HT1080 (cell line): ENCODE results near the gene RFTN1. TPM values are rescaled to one million over a fixed set of nuclear protein-coding genes. Genes with fewer than 3 reads are reported as not detected.

Experiments
- DNase-seq: peaks from one replicate; pipeline ENCODE4 v3.0.0-alpha.2; 2015; ENCODE audit warnings: low read depth
- total RNA-seq: library from RNA; depleted of rRNA; stranded (reverse); fragments of >200 nt; shearing (Covaris generic); gene quantifications from 2 replicates; pipeline ENCODE4 v1.2.3, GENCODE V29; 2014

Gene RFTN1
- total RNA-seq, 1 experiment from 2014 or later, result 43.8 TPM

GRCh38 chr3:16361087-16361486 is 152.4 kb downstream of the RFTN1 start:
- DNase-seq, result no peak

- no peak for DNase-seq
Measured at GRCh38 chr3:16359331-16359730, 154.2 kb downstream of the RFTN1 start.

DNA sequence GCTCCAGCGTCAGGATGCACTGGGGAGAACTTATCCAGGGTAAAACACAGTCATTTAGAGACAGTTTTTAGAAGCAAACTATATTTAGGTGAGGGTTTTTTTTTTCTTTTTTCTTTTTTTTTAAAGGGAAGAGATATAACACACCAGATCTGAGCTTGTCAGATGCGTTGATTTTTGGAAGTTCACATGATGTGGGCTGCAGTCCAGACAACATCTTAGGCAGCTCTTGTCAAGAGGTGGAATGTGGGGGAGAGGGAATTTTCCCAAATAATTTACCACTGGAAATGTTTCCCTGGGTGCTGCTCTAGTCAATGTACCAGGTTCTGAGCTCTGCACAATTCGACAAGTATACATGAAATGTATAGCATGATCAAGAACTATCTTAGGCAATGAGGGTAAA is 155.2 kb downstream of the RFTN1 start:
- DNase-seq, result no peak

DNA sequence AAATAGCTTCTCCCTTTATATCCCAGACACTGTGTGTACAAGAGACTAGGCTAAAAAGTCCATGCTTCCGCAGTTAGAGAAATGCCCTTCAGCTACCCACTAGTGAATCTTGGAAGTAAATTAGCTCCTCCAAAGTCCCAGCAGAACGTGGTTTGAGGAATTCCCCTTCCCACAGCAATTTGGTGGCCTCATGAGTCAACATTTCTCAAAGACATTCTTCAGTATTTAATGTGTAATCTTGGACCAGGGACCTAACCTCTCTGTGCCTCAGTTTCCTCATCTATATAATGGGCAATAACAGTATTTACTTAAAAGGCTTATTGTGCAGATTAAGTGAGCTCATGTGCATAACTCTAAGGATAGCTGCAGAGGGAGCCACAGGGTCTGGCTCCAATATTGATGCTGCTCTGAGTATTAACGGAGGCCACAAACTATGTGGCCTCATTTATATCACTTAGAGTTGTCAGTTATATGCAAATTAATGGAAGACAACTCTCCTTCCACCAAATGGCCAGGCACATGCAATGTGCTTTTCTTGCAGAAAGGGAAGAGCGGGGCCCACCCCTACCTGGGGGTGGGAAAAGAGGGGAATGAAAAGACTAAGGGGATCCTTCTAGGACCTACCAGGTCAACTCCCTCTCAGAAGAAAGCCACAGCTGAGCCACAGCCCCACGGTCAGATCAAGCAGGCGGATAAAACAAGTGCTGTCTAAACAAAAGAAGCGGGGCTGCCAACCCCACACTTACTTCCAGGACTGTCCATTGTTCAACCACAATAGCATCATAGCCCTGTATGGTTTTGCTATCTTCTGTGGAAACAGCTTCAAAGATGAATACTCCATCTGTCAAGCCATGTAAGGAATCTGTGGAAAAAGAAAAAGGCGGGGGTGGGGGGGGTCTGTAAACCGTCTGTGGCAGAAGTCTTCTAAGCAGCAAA is 156.0 kb downstream of the RFTN1 start:
- DNase-seq, result no peak

- DNase-seq, result no peak
Measured at GRCh38 chr3:16355828-16356227, 157.7 kb downstream of the RFTN1 start.

GRCh38 chr3:16354291-16354690 is 159.2 kb downstream of the RFTN1 start:
- no peak for DNase-seq

DNA sequence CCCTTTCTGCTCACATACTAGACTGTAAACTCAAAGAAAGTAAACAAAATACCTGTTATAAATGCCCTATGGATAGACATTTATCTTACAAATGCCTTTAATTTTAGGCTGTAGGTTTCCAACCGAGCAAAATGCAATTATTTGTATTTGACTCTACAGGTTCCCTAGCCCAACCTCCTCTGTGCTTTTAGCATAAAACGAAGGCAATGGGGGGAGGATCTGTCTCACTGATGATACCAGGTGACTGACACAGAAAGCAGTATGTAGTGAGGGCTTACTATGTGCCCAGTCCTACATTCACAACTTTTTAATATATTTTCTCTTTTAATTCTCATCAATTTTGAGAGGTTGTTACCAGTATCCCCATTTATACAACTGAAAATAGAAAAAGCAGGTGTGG is 161.1 kb downstream of the RFTN1 start:
- no peak for DNase-seq

DNA sequence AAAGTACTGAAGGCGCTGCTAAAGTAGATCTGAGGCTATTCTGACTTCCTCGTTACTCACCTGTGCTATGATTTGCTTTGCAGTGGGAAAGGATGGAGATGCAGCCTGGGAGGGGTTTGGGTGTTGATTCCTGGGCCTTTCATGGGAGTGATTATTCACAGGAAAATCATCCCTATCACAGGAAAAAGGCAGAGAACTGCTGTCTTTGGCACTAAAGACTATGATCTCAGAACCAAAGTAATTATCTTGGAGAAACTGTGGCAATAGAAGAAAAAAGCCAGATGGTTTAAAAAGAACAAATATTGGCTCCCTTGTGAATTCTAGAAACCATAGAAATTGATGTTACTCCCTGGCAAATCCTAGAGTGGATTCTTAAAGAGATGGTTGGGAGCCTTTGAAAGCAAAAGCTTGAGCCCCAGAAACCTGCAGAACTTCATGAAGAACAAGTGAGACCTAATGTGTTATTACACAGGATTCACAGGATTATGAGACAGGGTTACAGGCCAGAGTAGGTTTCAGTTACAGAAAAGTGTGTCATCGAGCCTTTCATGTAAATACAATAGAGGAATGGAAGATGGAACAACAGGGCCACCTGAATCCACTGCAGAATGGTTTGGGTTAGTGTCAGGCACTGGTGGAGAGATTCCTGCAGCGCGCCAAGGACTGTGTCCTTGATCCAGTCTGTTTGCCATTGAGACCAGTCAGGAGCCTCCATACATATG is 162.7 kb downstream of the RFTN1 start:
- DNase-seq, result no peak

DNA sequence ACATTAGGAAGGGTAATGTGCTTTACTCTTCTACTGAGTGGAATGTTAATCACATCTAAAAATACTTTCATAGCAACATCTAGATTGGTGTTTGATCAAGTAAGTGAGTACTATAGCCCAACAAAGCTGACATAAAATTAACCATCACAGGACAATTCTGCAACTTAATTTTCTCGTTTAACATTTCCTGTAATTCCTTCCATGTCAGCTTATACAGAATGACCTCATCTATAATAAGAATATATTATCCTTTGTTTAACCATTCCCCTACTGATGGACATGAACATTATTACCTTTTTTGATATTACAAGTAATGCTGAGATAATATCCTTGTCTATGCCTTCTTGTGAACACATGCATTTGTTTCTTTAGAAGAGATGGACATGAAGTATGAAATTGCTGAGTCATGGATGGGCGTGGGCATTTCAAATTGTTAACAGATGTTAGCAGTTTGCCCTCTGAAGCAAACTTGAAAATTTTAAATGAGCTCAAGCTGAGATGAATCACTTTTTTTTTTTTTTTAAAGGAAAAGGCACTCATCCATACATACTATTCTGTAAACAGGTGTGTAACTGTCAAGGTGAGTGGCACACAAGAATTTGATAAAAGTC is 163.4 kb downstream of the RFTN1 start:
- peak; percentile 45 for DNase-seq

DNA sequence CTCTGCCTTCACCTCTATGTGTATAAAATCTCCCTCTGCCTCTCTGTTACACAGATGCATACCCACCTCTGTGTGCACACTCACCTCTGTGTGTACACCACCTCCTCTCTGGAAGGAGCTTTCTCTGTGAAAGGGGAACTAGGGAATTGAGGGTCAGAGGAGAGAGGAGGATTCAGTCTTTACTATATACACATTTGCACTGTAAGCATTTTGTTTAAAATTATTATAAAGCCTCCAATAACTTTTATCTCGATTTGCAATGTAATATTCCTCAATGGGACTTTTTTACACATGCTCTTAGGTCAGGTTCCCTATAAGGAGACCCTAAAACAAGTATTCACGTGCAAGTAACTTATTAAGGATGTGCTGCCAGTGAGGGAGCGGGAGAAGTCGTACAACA is 166.0 kb downstream of the RFTN1 start:
- DNase-seq, result no peak

- no peak for DNase-seq
Measured at GRCh38 chr3:16346413-16347081, 167.0 kb downstream of the RFTN1 start.

DNA sequence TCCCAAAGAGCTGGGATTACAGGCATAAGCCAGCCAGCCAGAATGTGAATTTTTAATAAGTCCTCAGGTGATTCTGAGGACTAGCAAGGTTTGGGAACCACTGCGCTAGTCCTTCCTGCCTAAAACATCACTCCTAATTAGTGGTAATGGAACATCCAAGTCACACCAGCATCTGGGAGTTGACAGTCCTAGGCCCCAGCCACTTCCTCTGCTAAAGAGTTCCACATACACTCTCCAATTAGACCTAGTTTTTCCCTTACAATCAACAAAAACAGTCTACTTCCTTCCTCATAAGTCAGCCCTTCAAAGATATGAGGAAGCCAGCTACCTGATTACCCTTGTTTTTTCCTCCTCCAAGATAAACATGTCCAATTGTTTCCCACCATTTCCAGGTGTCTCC is 170.4 kb downstream of the RFTN1 start:
- DNase-seq, result no peak

DNA sequence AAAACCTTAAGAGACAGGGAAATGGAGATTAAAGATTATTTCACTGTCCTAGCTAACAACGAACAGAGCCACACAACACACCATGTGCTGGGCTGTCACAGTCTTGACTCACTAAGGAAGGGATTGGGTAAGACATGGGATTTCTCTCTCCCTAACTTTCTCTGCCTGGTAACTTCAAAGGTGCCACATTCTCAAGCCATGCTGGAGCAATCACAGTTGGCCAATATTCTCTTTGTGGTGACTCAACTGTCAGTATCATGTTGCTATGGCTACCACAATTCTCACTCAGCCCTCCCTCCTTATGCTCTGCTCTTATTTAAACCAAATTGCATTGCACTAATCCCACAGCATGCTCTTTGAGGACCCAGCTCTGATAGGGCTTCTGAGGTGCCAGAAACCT is 174.5 kb downstream of the RFTN1 start:
- peak; percentile 89 for DNase-seq

DNA sequence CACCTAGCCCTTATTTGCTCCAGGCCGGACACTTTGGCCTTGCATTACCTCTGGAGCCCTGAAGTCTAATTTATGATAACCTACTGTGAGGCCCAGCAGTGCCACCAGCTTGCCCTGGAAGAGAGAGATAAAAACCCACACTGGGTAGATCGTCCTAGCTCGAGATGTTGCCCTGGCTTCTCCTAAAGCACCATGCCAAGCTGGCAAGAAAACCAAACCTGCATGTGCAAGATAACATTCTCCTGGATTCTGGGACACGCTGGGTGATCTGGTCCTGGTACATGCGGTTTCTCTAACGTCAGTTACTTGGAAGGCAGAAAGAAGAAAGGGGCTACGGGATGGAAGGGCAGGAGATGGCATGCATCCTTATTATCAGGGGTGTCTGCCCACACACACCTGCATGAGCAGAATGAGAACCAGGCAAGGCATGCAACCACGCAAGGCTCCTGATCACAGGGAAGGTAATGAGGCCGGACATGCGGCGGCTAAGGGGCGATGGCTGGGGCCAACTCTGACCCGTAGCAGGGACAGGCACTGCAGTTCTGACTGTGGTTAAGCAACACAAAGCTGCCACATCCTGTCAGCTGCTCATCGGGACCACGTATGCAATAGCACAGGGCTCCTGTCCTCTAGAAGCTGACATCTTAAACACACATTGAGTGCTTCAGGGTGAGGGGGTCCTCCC is 175.5 kb downstream of the RFTN1 start:
- DNase-seq, result peak; percentile 18

- no peak for DNase-seq
Measured at GRCh38 chr3:16336825-16337224, 176.7 kb downstream of the RFTN1 start.

DNA sequence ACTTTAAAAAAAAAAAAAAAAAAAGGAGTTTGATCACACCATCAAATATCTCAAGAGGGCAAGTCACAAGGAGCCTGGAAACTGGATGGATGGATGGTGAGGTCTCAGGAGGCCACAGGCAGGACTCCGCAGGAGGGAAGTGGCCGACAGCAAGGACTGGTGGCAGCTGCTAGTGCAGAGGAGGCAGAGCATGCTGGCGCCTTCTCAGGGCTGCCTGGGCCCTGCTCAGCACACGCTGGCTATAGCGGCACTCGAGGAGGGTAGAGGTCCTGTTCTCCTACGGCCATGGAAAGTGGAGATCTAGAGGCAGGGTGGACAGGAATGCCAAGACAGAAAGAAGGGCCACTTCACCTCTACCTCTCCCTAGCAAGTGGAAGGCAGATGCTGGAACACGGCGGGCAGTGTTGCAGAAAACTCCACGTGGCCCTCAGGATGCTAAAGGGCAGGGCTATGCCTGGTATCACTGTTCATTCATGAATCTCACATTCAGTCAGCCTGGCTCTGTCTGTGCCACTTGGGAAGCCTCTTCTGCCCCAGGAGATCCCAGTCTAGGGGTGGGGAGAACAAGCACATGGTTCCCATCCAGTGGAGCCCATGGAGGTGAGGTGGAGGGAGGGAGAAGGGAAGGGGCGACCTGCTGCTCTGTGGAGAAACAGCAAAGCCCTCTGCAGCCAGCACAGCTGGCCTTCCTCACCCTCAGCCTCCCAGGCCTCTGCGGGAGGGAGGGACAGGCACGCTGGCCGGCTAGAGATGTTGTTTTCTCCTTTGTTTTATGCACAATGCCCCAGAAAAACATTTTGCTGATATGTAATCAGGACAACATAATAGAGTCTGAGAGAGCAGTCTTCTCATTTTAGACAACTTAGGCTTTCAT is 177.5 kb downstream of the RFTN1 start:
- no peak for DNase-seq

DNA sequence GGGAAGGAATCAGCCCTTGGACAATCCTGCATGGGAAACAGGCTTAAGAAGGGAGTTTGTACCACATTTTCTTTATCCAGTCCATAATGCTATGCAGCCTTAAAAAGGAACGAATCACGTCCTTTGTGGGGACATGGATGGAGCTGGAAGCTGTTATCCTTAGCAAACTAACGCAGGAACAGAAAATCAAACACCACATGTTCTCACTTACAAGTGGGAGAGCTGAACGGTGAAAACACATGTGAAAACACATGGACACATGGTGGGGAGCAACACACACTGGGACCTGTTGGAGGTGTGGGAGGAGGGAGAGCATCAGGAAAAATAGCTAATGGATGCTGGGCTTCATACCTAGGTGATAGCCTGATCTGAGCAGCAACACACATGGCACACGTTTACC is 178.2 kb downstream of the RFTN1 start:
- no peak for DNase-seq

- DNase-seq, result no peak
Measured at GRCh38 chr3:16334909-16335308, 178.6 kb downstream of the RFTN1 start.

DNA sequence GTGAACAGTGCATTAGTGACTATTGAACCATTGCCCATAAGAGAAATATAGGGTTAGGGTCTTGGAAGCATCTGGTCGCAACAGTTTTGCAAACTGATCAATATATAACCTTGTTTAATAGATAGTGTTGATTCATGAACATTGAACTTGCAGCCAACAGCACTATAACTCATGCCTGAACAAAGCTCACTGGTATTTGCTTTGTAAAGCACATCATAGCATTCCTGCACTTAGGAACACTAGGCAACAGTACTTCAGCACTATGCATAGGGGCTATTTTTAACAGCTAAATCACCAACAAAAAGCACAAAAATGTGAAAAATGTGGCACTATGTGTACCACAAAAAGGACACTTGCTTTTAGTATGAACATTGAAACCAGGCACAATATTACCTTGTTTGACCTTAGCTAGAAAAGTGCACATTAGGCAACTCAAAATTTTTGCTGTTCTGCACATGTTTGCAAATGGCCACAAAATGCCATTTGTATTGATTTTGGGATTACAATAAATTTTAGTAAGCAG is 180.5 kb downstream of the RFTN1 start:
- no peak for DNase-seq
